Neuronal stem cell (in vitro differentiated cells): ENCODE results near the gene TOP3A.

ENCODE experiments used
- DNase-seq: peaks from one replicate; pipeline ENCODE4 v3.0.0-alpha.2; 2013; ENCODE audit warnings: low spot score
- H2AFZ ChIP-seq: one replicate; pipeline ENCODE4 v1.6.1; 2013; ENCODE audit warnings: mild to moderate bottlenecking, low read length, inconsistent platforms
- H2AK5ac ChIP-seq: 2 replicates; pipeline ENCODE4 v1.6.1; 2013; ENCODE audit warnings: low read depth, mild to moderate bottlenecking, inconsistent platforms, low read length, moderate library complexity, mixed read lengths
- H2BK120ac ChIP-seq: 2 replicates; pipeline ENCODE4 v1.6.1; 2013; ENCODE audit warnings: low read depth, mild to moderate bottlenecking, inconsistent platforms, low read length, moderate library complexity, mixed read lengths
- H2BK12ac ChIP-seq: one replicate; pipeline ENCODE4 v1.6.1; 2013; ENCODE audit warnings: low read length, inconsistent platforms
- H2BK15ac ChIP-seq: 2 replicates; pipeline ENCODE4 v1.6.1; 2013; ENCODE audit warnings: mild to moderate bottlenecking, low read length, inconsistent platforms, mixed read lengths
- H2BK5ac ChIP-seq: one replicate; pipeline ENCODE4 v1.6.1; 2013; ENCODE audit warnings: inconsistent platforms, mild to moderate bottlenecking, low read length, moderate library complexity
- H3K14ac ChIP-seq: one replicate; pipeline ENCODE4 v1.6.1; 2013; ENCODE audit warnings: low read length, inconsistent platforms
- H3K18ac ChIP-seq: 2 replicates; pipeline ENCODE4 v1.6.1; 2013; ENCODE audit warnings: low read length, inconsistent platforms
- H3K23ac ChIP-seq: 2 replicates; pipeline ENCODE4 v1.6.1; 2013; ENCODE audit warnings: low read depth, mild to moderate bottlenecking, mixed read lengths, low read length, inconsistent platforms; ENCODE audit not compliant: poor library complexity
- H3K27ac ChIP-seq: replicated peaks from 3 replicates; pipeline ENCODE4 v1.5.1; 2013; ENCODE audit warnings: low read length, inconsistent platforms
- H3K27me3 ChIP-seq, 3 experiments: 2 replicates each; pipeline ENCODE4 v1.6.1; 2013; ENCODE audit warnings: low read length in 3 of 3, mild to moderate bottlenecking in 2 of 3, inconsistent platforms in 1 of 3, low read depth in 1 of 3, mixed read lengths in 1 of 3, moderate library complexity in 1 of 3; ENCODE audit not compliant: control insufficient read depth in 3 of 3, insufficient read depth in 3 of 3
- H3K36me3 ChIP-seq, 2 donors: replicated peaks in 1 of 2; 2 replicates each; pipeline ENCODE4 v1.6.1; 2013; ENCODE audit warnings: low read length in 2 of 2; ENCODE audit not compliant: control insufficient read depth in 2 of 2, insufficient read depth in 2 of 2
- H3K4ac ChIP-seq: 2 replicates; pipeline ENCODE4 v1.6.1; 2013; ENCODE audit warnings: inconsistent platforms, mild to moderate bottlenecking, low read length, moderate library complexity
- H3K4me1 ChIP-seq, 2 donors: 1 replicate in 1 of 2; 2 replicates in 1 of 2; pipeline ENCODE4 v1.6.1; 2013; ENCODE audit warnings: low read length in 2 of 2, low read depth in 1 of 2; ENCODE audit not compliant: control insufficient read depth in 2 of 2, insufficient read depth in 1 of 2
- H3K4me2 ChIP-seq: one replicate; pipeline ENCODE4 v1.6.1; 2013; ENCODE audit warnings: mild to moderate bottlenecking, low read length, inconsistent platforms; ENCODE audit not compliant: insufficient read depth, poor library complexity, severe bottlenecking
- H3K4me3 ChIP-seq, 2 donors: 2 replicates each; pipeline ENCODE4 v1.5.1; 2013; ENCODE audit warnings: low read length in 2 of 2, mild to moderate bottlenecking in 2 of 2, inconsistent platforms in 1 of 2, moderate library complexity in 1 of 2
- H3K79me1 ChIP-seq: one replicate; pipeline ENCODE4 v1.6.1; 2013; ENCODE audit warnings: low read depth, mild to moderate bottlenecking, inconsistent platforms, low read length, moderate library complexity
- H3K9ac ChIP-seq: one replicate; pipeline ENCODE4 v1.6.1; 2013; ENCODE audit warnings: mild to moderate bottlenecking, low read depth, low read length, inconsistent platforms; ENCODE audit not compliant: poor library complexity
- H3K9me3 ChIP-seq, 2 donors: replicated peaks in 1 of 2; 2 replicates each; pipeline versions ENCODE3 to v1.6.1; 2013; ENCODE audit warnings: low read length in 2 of 2, mild to moderate bottlenecking in 2 of 2, inconsistent platforms in 1 of 2, low read depth in 1 of 2, mixed read lengths in 1 of 2, moderate library complexity in 1 of 2; ENCODE audit not compliant: control insufficient read depth in 2 of 2, insufficient read depth in 1 of 2
- H4K8ac ChIP-seq: one replicate; pipeline ENCODE4 v1.6.1; 2013; ENCODE audit warnings: low read depth, mild to moderate bottlenecking, inconsistent platforms, low read length, moderate library complexity
- H4K91ac ChIP-seq: one replicate; pipeline ENCODE4 v1.6.1; 2013; ENCODE audit warnings: low read length, low read depth, mild to moderate bottlenecking, inconsistent platforms; ENCODE audit not compliant: poor library complexity
- WGBS, 2 donors: extraction: QIAGEN DNeasy Blood & Tissue Kit; methylation state at CpG; one replicate each; pipeline ENCODE4 v1.1.7; 2013; ENCODE audit warnings: missing lambda C conversion rate in 2 of 2, mixed read lengths in 1 of 2; ENCODE audit not compliant: insufficient read length in 2 of 2, insufficient replicate concordance in 1 of 2; ENCODE audit errors: extremely low coverage in 2 of 2; 5-methylcytosine and 5-hydroxymethylcytosine counted together

The TOP3A gene

DNA sequence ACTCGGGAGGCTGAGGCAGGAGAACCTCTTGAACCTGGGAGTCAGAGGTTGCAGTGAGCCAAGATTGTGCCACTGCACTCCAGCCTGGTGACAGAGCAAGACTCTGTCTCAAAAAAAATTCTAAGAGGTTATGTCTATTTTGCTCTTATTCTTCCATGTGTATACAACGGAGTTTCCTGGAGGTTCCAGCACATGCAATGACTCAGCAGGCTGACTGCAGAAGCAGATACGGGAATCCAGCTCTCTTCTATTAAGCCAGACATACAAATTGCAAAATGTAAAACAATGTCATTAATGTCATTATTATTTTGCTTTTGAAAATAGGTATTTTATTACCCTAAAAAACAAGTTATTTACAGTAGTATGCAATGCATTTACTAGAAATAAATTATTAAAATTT, 35.9 kb downstream of the TOP3A start:
- Histone ChIP-seq H2BK120ac (no peak overlapping the region), H3K23ac (no peak overlapping the region), H3K4me1 (no peaks in the 10 kb centered on the region), H2AK5ac (no peak overlapping the region), H4K91ac (no peak overlapping the region), H4K8ac (no peak overlapping the region), H3K27me3 (no peaks in the 10 kb centered on the region), H2BK15ac (no peak overlapping the region), H2BK5ac (no peak overlapping the region), H2BK12ac (no peak overlapping the region), H3K18ac (no peak overlapping the region), H3K9me3 (no peaks in the 10 kb centered on the region), H3K79me1 (peaks cover 7% of the 10 kb centered on the region), H3K9ac (no peak overlapping the region), H3K4me3 (no peak overlapping the region), H3K14ac (no peak overlapping the region), H2AFZ (no peak overlapping the region), H3K27ac (no peak overlapping the region), H3K4ac (no peak overlapping the region), H3K4me2 (no peak overlapping the region), H3K36me3 (peaks cover 70 to 96% of the 10 kb centered on the region in 2 donors)
- no CpG with 5 or more reads among the region's 3 CpGs for WGBS, 2 donors
- no peak for DNase-seq

DNA sequence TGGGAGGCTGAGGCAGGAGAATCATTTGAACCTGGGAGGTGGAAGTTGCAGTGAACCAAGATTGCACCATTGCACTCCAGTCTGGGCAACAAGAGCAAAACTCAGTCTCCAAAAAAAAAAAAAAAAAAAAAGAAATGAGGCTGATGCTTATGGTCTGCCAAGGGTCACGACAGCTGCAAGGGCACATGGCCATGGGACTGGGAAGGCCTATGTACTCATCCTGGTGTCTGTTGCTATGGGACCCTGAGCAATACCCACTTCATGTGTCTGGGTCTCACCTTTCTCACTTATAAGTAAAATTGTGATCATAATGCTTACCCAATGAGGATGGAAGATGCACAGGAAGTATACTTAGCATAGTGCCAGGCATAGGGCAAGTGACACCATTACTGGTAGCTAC, 37.7 kb downstream of the TOP3A start:
- Histone ChIP-seq H2BK12ac (no peak overlapping the region), H3K4me2 (no peak overlapping the region), H3K4me1 (no peaks in the 10 kb centered on the region), H2BK5ac (no peak overlapping the region), H3K79me1 (peaks cover 7% of the 10 kb centered on the region), H2AFZ (no peak overlapping the region), H4K8ac (no peak overlapping the region), H3K4me3 (no peak overlapping the region), H3K9me3 (no peaks in the 10 kb centered on the region), H4K91ac (no peak overlapping the region), H3K9ac (no peak overlapping the region), H3K27me3 (no peaks in the 10 kb centered on the region), H3K14ac (no peak overlapping the region), H3K27ac (no peak overlapping the region), H3K23ac (no peak overlapping the region), H3K18ac (no peak overlapping the region), H2BK15ac (no peak overlapping the region), H3K36me3 (peaks cover 59 to 94% of the 10 kb centered on the region in 2 donors), H2BK120ac (no peak overlapping the region), H3K4ac (no peak overlapping the region), H2AK5ac (no peak overlapping the region)
- DNase-seq, result no peak
- WGBS, 2 donors, result no CpG with 5 or more reads among the region's 1 CpG

GRCh38 chr17:18270046-18270931, 44.5 kb downstream of the TOP3A start:
- Histone ChIP-seq H3K18ac (no peak overlapping the region), H3K4ac (no peak overlapping the region), H3K23ac (peak overlapping the region; percentile 50), H2BK15ac (no peak overlapping the region), H3K4me3 (no peak overlapping the region), H3K4me1 (peaks cover 7 to 11% of the 10 kb centered on the region in 2 donors), H3K27me3 (no peaks in the 10 kb centered on the region), H2AK5ac (no peak overlapping the region), H3K14ac (no peak overlapping the region), H3K36me3 (peaks cover 14 to 54% of the 10 kb centered on the region in 2 donors), H3K4me2 (no peak overlapping the region), H4K8ac (no peak overlapping the region), H2BK12ac (no peak overlapping the region), H2BK120ac (no peak overlapping the region), H3K79me1 (no peaks in the 10 kb centered on the region), H3K27ac (no peak overlapping the region), H2AFZ (no peak overlapping the region), H2BK5ac (no peak overlapping the region), H3K9ac (no peak overlapping the region), H4K91ac (no peak overlapping the region), H3K9me3 (no peaks in the 10 kb centered on the region)
- DNase-seq, result no peak
- no CpG with 5 or more reads among the region's 14 CpGs for WGBS, 2 donors

DNA sequence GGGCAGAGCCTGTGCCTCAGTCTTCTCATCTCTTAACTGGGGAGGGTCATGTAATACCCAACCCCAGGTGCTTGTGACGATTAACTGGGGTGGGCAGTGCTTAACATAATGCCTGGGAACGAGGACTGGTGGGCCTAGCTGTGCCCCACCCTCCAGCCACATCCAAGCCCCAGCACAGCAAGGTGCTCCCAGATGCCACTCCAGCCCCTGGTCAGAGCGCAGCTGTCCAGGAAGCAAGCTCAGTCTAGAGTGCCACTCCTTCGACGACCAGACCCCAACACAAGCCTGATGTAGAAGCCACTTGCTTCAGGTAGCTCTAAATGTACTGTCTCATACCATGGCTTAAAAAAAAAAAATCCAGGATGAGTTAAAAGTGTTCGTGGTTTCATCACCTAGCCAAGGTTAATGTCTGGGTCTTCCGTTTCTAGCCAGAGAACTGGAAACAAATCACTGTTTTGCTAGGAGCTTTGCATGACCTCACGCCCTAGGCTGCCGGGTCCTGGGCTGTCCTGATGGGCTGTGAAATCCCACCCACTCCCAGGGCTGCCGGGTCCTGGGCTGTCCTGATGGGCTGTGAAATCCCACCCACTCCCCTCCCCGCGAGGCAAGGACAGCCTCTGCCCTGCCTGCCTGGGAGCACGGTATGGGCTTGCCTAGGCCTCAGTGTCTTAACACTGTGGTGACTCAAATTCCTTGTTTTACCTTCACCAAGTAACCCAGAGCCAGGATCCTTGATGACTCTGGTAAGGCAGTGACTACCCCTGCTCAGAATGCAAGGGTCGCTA, 46.7 kb downstream of the TOP3A start:
- Histone ChIP-seq H3K36me3 (peaks cover 21 to 55% of the 10 kb centered on the region in 2 donors), H3K18ac (no peak overlapping the region), H2BK15ac (no peak overlapping the region), H3K4me2 (no peak overlapping the region), H3K4me1 (peaks cover 7 to 11% of the 10 kb centered on the region in 2 donors), H4K8ac (no peak overlapping the region), H3K27me3 (no peaks in the 10 kb centered on the region), H2AFZ (no peak overlapping the region), H4K91ac (peak overlapping the region; percentile 12), H3K9ac (no peak overlapping the region), H3K23ac (peak overlapping the region; percentile 34), H3K4ac (no peak overlapping the region), H2BK5ac (no peak overlapping the region), H3K14ac (no peak overlapping the region), H2BK120ac (no peak overlapping the region), H3K9me3 (no peaks in the 10 kb centered on the region), H2AK5ac (peak overlapping the region; percentile 51), H3K27ac (peak overlapping the region; percentile 9), H2BK12ac (no peak overlapping the region), H3K79me1 (no peaks in the 10 kb centered on the region), H3K4me3 (no peak overlapping the region)
- WGBS, 2 donors, result no CpG with 5 or more reads among the region's 14 CpGs
- no peak for DNase-seq
